ENCODE measurements around the gene TPR.

The TPR gene

GRCh38 chr1:186283374-186283773 is 91.7 kb downstream of the TPR start:
- DNase-seq, result no peak

GRCh38 chr1:186282466-186282865 is 92.6 kb downstream of the TPR start:
- DNase-seq, result no peak

GRCh38 chr1:186275822-186276221 is 99.2 kb downstream of the TPR start:
- DNase-seq, result no peak

- no peak for DNase-seq
These were observed 102.6 kb downstream of the TPR start for GRCh38 chr1:186272486-186272885.

GRCh38 chr1:186271032-186271431 is 104.0 kb downstream of the TPR start:
- DNase-seq, result no peak
